ENCODE measurements around the gene SPPL2A.

GRCh38 chr15:50740955-50741354 is 24.6 kb downstream of the SPPL2A start:
- TF ChIP-seq CTCF (IDR thresholded peaks at IDR 0.05) (no peak), POLR2A (IDR thresholded peaks at IDR 0.05) (no peak)
